ENCODE results near the gene RASD1.

Gene RASD1

DNA sequence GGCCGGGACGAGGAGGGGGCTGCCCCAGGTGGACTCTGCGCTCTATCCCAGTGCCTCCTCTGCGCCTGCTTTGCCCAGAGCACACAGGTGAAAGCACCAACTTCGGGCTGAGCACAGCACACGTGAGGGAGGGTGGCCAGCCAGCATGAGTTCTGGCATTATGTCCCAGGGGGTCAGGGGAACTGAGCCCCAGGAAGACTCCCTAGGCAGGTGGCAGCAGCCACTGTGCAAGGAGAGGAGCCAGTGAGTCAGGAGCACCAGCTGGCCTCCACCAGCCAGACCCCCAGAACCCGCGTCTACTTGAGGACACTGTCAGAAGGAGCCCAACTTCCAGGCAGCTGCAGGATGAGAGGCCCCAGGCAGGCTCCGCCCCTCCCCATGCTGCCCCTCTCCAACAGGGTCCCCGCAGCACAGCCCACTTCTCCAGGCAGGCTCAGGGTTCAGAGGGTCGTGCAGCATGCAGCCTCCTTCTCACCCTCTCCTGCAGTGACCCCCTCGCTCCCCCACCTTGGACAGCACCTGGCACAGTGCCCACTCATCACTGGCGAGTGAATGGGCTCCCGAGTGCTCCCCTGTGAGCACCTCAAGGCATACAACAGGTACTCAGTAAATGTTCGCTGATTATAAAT, 44.2 kb upstream of the RASD1 start:
- TF ChIP-seq EZH2 (optimal IDR thresholded peaks at IDR 0.05; ENCODE audit: low read depth, low read length), result no peak
- no peaks in the 10 kb centered on the region for H3K27me3 ChIP-seq (replicated peaks; ENCODE audit: insufficient read depth, low read length)
- no peaks in the 10 kb centered on the region for H3K36me3 ChIP-seq (replicated peaks; ENCODE audit: insufficient read depth, low read length)
- no peaks in the 10 kb centered on the region for H4K20me1 ChIP-seq (ENCODE audit: insufficient read depth, low read length)
- H3K27ac ChIP-seq (ENCODE audit: low read length), result no peak overlapping the region
- H3K9me2 ChIP-seq (replicated peaks; ENCODE audit: insufficient read depth, low read length), result no peaks in the 10 kb centered on the region
- no peak overlapping the region for H2AFZ ChIP-seq (ENCODE audit: low read length)
- no peak for DNase-seq
- no peaks in the 10 kb centered on the region for H3F3A ChIP-seq (ENCODE audit: insufficient read depth, low read length)
- H3K4me1 ChIP-seq (ENCODE audit: low read length), result no peaks in the 10 kb centered on the region
- H3K9me3 ChIP-seq (replicated peaks; ENCODE audit: insufficient read depth, low read length), result no peaks in the 10 kb centered on the region
- no peak overlapping the region for H3K9ac ChIP-seq (ENCODE audit: low read length)
- no peak overlapping the region for H3K4me2 ChIP-seq (ENCODE audit: low read depth, low read length)
- H3K4me3 ChIP-seq (ENCODE audit: low read length), result no peak overlapping the region
- no peaks in the 10 kb centered on the region for H3K79me2 ChIP-seq (ENCODE audit: low read length)

- TF ChIP-seq EZH2 (optimal IDR thresholded peaks at IDR 0.05; ENCODE audit: low read depth, low read length) (no peak), EZH2phosphoT487 (IDR thresholded peaks at IDR 0.05; ENCODE audit: low read length) (no peak)
- TF ChIP-seq, protein P1, sequence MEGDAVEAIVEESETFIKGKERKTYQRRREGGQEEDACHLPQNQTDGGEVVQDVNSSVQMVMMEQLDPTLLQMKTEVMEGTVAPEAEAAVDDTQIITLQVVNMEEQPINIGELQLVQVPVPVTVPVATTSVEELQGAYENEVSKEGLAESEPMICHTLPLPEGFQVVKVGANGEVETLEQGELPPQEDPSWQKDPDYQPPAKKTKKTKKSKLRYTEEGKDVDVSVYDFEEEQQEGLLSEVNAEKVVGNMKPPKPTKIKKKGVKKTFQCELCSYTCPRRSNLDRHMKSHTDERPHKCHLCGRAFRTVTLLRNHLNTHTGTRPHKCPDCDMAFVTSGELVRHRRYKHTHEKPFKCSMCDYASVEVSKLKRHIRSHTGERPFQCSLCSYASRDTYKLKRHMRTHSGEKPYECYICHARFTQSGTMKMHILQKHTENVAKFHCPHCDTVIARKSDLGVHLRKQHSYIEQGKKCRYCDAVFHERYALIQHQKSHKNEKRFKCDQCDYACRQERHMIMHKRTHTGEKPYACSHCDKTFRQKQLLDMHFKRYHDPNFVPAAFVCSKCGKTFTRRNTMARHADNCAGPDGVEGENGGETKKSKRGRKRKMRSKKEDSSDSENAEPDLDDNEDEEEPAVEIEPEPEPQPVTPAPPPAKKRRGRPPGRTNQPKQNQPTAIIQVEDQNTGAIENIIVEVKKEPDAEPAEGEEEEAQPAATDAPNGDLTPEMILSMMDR (IDR thresholded peaks at IDR 0.05; ENCODE audit: low read length), result no peak
- Histone ChIP-seq H3K36me3 (replicated peaks; ENCODE audit: insufficient read depth, low read length) (no peaks in the 10 kb centered on the region), H3K27ac (ENCODE audit: low read length) (no peak overlapping the region), H3K9me3 (replicated peaks; ENCODE audit: insufficient read depth, low read length) (no peaks in the 10 kb centered on the region), H3K4me3 (ENCODE audit: low read length) (no peak overlapping the region), H3K4me1 (ENCODE audit: low read length) (no peaks in the 10 kb centered on the region), H3K4me2 (ENCODE audit: low read depth, low read length) (no peak overlapping the region), H3K79me2 (ENCODE audit: low read length) (no peaks in the 10 kb centered on the region), H3K9ac (ENCODE audit: low read length) (no peak overlapping the region), H3K27me3 (replicated peaks; ENCODE audit: insufficient read depth, low read length) (no peaks in the 10 kb centered on the region), H3K9me2 (replicated peaks; ENCODE audit: insufficient read depth, low read length) (no peaks in the 10 kb centered on the region), H4K20me1 (ENCODE audit: insufficient read depth, low read length) (no peaks in the 10 kb centered on the region), H3F3A (ENCODE audit: insufficient read depth, low read length) (no peaks in the 10 kb centered on the region), H2AFZ (ENCODE audit: low read length) (no peak overlapping the region)
- DNase-seq, result no peak
Observed at GRCh38 chr17:17539591-17539990, 43.4 kb upstream of the RASD1 start.

- Histone ChIP-seq H4K20me1 (ENCODE audit: insufficient read depth, low read length) (no peaks in the 10 kb centered on the region), H3K79me2 (ENCODE audit: low read length) (no peaks in the 10 kb centered on the region), H2AFZ (ENCODE audit: low read length) (no peak overlapping the region), H3K9me2 (replicated peaks; ENCODE audit: insufficient read depth, low read length) (no peaks in the 10 kb centered on the region), H3K9me3 (replicated peaks; ENCODE audit: insufficient read depth, low read length) (no peaks in the 10 kb centered on the region), H3K27ac (ENCODE audit: low read length) (no peak overlapping the region), H3K36me3 (replicated peaks; ENCODE audit: insufficient read depth, low read length) (no peaks in the 10 kb centered on the region), H3K9ac (ENCODE audit: low read length) (no peak overlapping the region), H3K4me1 (ENCODE audit: low read length) (no peaks in the 10 kb centered on the region), H3K27me3 (replicated peaks; ENCODE audit: insufficient read depth, low read length) (no peaks in the 10 kb centered on the region), H3F3A (ENCODE audit: insufficient read depth, low read length) (no peaks in the 10 kb centered on the region), H3K4me3 (ENCODE audit: low read length) (no peak overlapping the region), H3K4me2 (ENCODE audit: low read depth, low read length) (no peak overlapping the region)
- DNase-seq, result no peak
- TF ChIP-seq EZH2 (optimal IDR thresholded peaks at IDR 0.05; ENCODE audit: low read depth, low read length) (no peak), EZH2phosphoT487 (IDR thresholded peaks at IDR 0.05; ENCODE audit: low read length) (no peak)
- TF ChIP-seq, protein P1 (IDR thresholded peaks at IDR 0.05; ENCODE audit: low read length), result no peak
Observed at GRCh38 chr17:17538417-17539391, 42.5 kb upstream of the RASD1 start.

Data from MM.1S (cell line).